Vagina (tissue), 2 donors: Measurements from ENCODE around the gene SMIM10. TPM values are rescaled to one million over a fixed set of nuclear protein-coding genes. Genes with fewer than 3 reads are reported as not detected.

ENCODE experiments used
- DNase-seq, 2 donors: peaks; one replicate each; pipeline ENCODE4 v3.0.0-alpha.2; 2017; ENCODE audit errors: extremely low spot score in 2 of 2
- H3K27ac ChIP-seq: fragments of 200-600 bp; sonication (generic); one replicate; pipeline ENCODE4 v1.5.1; 2019
- H3K27me3 ChIP-seq: fragments of 200-600 bp; sonication (generic); one replicate; pipeline ENCODE4 v1.5.1; 2019
- H3K36me3 ChIP-seq, 2 donors: fragments of 200-600 bp; sonication (generic); one replicate each; pipeline ENCODE4 v1.5.1; 2017 to 2019
- H3K4me1 ChIP-seq: fragments of 200-600 bp; sonication (generic); one replicate; pipeline ENCODE4 v1.5.1; 2019
- H3K4me3 ChIP-seq, 2 donors: fragments of 200-600 bp; sonication (generic); 1 replicate in 1 of 2; 2 replicates in 1 of 2; pipeline ENCODE4 v1.5.1; 2016 to 2019
- H3K9me3 ChIP-seq: fragments of 200-600 bp; sonication (generic); one replicate; pipeline ENCODE4 v1.5.1; 2019
- POLR2A ChIP-seq, 2 donors: fragments of 450-650 bp; IDR thresholded peaks; one replicate each; pipeline ENCODE4 v1.6.1; 2017; ENCODE audit warnings: antibody characterized with exemption in 2 of 2, mild to moderate bottlenecking in 2 of 2, moderate library complexity in 2 of 2
- POLR2AphosphoS5 ChIP-seq, 2 donors: sonication (generic); formaldehyde crosslinking; IDR thresholded peaks; one replicate each; pipeline ENCODE4 v1.9.0; 2017; ENCODE audit warnings: antibody characterized with exemption in 2 of 2, mild to moderate bottlenecking in 2 of 2, low read depth in 1 of 2; ENCODE audit not compliant: insufficient read depth in 1 of 2
- intact Hi-C: fragments of 100-400 bp; cut with DNase I; formaldehyde crosslinking; loops from one replicate; pipeline ENCODE4 v1.15.1; 2023
- total RNA-seq: library from RNA; depleted of rRNA; stranded (reverse); fragments of >200 nt; gene quantifications from one replicate; pipeline ENCODE4 v1.2.3, GENCODE V29; 2016
- TF ChIP-seq, protein P1 (sequence below), 3 experiments: fragments of 450-650 bp in 2 of 3; fragments of 200-600 bp in 1 of 3; sonication (generic) in 1 of 3; IDR thresholded peaks; one replicate each; pipeline ENCODE4 v1.5.1; 2017 to 2019; ENCODE audit warnings: antibody characterized with exemption in 3 of 3, mild to moderate bottlenecking in 2 of 3, moderate library complexity in 2 of 3

Gene SMIM10
- total RNA-seq, 1 donor from 2014 or later = 13.8 TPM

DNA sequence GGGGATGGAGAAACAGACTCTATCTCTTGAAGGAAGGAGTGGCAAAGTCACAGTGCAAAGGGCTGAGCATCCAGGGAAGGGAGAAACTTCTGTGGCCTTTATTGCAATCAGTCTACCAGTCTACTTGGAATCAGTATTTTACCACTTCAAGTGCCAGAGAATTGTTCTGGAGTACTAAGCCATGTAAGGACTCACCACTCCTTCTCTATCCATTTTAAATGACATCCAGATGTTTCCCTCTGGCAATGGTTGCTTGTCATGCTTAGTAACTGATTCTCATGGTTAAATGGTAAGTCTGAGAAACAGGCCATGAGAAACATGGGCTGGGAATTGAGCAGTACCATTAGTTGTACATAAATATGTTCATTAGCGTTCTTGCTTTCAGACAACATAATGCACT, 21.1 kb upstream of the SMIM10 start:
- TF ChIP-seq POLR2A (IDR thresholded peaks at IDR 0.05) = no peak
- TF ChIP-seq, protein P1, sequence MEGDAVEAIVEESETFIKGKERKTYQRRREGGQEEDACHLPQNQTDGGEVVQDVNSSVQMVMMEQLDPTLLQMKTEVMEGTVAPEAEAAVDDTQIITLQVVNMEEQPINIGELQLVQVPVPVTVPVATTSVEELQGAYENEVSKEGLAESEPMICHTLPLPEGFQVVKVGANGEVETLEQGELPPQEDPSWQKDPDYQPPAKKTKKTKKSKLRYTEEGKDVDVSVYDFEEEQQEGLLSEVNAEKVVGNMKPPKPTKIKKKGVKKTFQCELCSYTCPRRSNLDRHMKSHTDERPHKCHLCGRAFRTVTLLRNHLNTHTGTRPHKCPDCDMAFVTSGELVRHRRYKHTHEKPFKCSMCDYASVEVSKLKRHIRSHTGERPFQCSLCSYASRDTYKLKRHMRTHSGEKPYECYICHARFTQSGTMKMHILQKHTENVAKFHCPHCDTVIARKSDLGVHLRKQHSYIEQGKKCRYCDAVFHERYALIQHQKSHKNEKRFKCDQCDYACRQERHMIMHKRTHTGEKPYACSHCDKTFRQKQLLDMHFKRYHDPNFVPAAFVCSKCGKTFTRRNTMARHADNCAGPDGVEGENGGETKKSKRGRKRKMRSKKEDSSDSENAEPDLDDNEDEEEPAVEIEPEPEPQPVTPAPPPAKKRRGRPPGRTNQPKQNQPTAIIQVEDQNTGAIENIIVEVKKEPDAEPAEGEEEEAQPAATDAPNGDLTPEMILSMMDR (IDR thresholded peaks at IDR 0.05) = no peak
- TF ChIP-seq POLR2AphosphoS5 (IDR thresholded peaks at IDR 0.05; ENCODE audit: insufficient read depth in 1 of 2, low read depth in 1 of 2) = no peak
- H3K4me3 ChIP-seq = no peak overlapping the region
- no peaks in the 10 kb centered on the region for H3K9me3 ChIP-seq
- DNase-seq = no peak
- no peaks in the 10 kb centered on the region for H3K4me1 ChIP-seq
- intact Hi-C loops = no loop called here
- no peaks in the 10 kb centered on the region for H3K27me3 ChIP-seq
- H3K36me3 ChIP-seq = no peaks in the 10 kb centered on the region
- no peak overlapping the region for H3K27ac ChIP-seq

DNA sequence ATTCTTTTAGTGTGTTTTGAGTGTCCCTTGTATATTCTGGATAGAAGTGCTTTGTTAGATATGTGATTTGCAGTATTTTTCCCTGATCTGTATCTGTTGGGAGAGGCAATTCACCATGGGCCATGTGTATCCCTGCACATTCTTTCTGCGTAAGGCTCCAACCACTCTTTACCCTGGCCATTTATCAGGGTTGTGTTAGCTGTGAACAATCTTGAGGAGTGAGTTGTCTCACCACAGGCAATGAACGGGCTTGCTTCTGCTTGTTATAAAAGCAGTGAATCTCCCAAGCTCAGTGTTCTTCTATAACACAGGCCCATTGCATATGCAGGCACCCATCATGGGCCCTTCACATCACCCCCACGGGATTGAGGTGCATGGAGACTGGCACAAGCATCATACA, 18.9 kb upstream of the SMIM10 start:
- intact Hi-C loops = no loop called here
- Histone ChIP-seq H3K27ac (no peak overlapping the region), H3K4me3 (no peak overlapping the region), H3K27me3 (no peaks in the 10 kb centered on the region), H3K4me1 (no peaks in the 10 kb centered on the region), H3K36me3 (no peaks in the 10 kb centered on the region), H3K9me3 (no peaks in the 10 kb centered on the region)
- TF ChIP-seq POLR2AphosphoS5 (IDR thresholded peaks at IDR 0.05; ENCODE audit: insufficient read depth in 1 of 2, low read depth in 1 of 2) (no peak), POLR2A (IDR thresholded peaks at IDR 0.05) (no peak)
- TF ChIP-seq, protein P1 (IDR thresholded peaks at IDR 0.05) = no peak
- no peak for DNase-seq

DNA sequence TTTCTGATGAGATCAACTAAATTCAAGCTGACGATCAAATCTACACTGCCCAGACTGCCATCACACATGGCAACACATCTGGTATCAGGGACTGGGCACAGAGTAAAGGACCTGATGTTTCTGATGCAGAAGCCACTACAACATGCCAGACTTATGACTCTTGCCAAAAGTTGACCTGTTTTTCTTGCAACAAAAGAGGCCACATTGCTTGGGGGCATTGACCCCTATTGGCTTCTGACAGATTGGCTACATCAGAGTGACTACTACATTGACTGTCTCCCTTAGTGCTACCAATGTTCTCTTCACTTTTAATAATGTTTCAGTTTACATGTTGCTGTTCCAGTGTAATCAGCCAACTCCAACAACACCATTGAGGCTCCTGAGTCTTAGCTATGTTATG, 15.3 kb upstream of the SMIM10 start:
- no peaks in the 10 kb centered on the region for H3K9me3 ChIP-seq
- TF ChIP-seq POLR2AphosphoS5 (IDR thresholded peaks at IDR 0.05; ENCODE audit: insufficient read depth in 1 of 2, low read depth in 1 of 2) = no peak

DNA sequence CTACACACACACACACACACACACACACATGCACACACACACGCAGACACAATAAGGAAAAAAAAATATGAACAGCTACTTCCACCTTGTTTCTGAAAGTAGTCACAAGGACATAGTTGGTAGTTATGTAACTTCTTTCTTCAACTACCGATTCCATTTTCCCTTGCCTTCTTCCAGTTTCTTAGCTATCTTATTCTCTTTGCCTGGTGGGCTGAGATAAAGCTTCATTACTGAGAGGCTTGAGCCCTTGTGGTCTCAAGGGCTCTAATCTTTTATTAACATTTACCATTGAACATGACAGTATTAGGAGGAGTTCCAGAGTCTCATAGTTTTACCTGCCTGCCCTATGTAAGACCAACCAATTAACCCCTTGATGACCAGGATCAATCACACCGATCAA, 8.9 kb upstream of the SMIM10 start:
- no peak overlapping the region for H3K4me3 ChIP-seq
- H3K4me1 ChIP-seq = no peaks in the 10 kb centered on the region
- H3K9me3 ChIP-seq = no peaks in the 10 kb centered on the region
- no peaks in the 10 kb centered on the region for H3K36me3 ChIP-seq
- DNase-seq = no peak
- no peak overlapping the region for H3K27ac ChIP-seq
- TF ChIP-seq POLR2A (IDR thresholded peaks at IDR 0.05) (no peak), POLR2AphosphoS5 (IDR thresholded peaks at IDR 0.05; ENCODE audit: insufficient read depth in 1 of 2, low read depth in 1 of 2) (no peak)
- TF ChIP-seq, protein P1 (IDR thresholded peaks at IDR 0.05) = no peak
- intact Hi-C loops = no loop called here
- H3K27me3 ChIP-seq = no peaks in the 10 kb centered on the region

More for the DNA sequence above, 15.3 kb upstream of the SMIM10 start:
- intact Hi-C loops = no loop called here
- Histone ChIP-seq H3K4me3 (no peak overlapping the region), H3K27ac (no peak overlapping the region), H3K36me3 (no peaks in the 10 kb centered on the region), H3K27me3 (no peaks in the 10 kb centered on the region), H3K4me1 (no peaks in the 10 kb centered on the region)
- DNase-seq = no peak

- Histone ChIP-seq H3K36me3 (no peaks in the 10 kb centered on the region), H3K27me3 (no peaks in the 10 kb centered on the region), H3K27ac (no peak overlapping the region), H3K4me3 (no peak overlapping the region), H3K4me1 (no peaks in the 10 kb centered on the region), H3K9me3 (no peaks in the 10 kb centered on the region)
- intact Hi-C loops = no loop called here
- TF ChIP-seq, protein P1 (IDR thresholded peaks at IDR 0.05) = no peak
- no peak for TF ChIP-seq POLR2AphosphoS5 (IDR thresholded peaks at IDR 0.05; ENCODE audit: insufficient read depth in 1 of 2, low read depth in 1 of 2)
- no peak for TF ChIP-seq POLR2A (IDR thresholded peaks at IDR 0.05)
- DNase-seq = no peak
Observed at GRCh38 chrX:134982748-134983147, 8.0 kb upstream of the SMIM10 start.
